H1 (cell line): ENCODE data around the gene PGPEP1. TPM values are rescaled to one million over a fixed set of nuclear protein-coding genes. Genes with fewer than 3 reads are reported as not detected.

Experiments used
- CTCF ChIA-PET: fragments of 300-600 bp; sonication (Branson Sonifier 250); formaldehyde crosslinking; loops from one replicate; lab custom pipeline; 2021; ENCODE audit not compliant: partially characterized antibody; lab: Charles Lee
- POLR2A ChIA-PET: fragments of 300-600 bp; sonication (Branson Sonifier 250); formaldehyde crosslinking; loops from one replicate; lab custom pipeline; 2021; ENCODE audit warnings: inconsistent platforms; ENCODE audit not compliant: partially characterized antibody; lab: Charles Lee
- DNase-seq, 2 experiments: peaks; one replicate each; pipeline versions ENCODE4 v3.0.0 to v3.0.0-alpha.2; 2010 to 2022; ENCODE audit warnings: low spot score in 2 of 2, low read depth in 1 of 2, mixed read lengths in 1 of 2
- FAIRE-seq: peaks from 2 replicates; lab custom pipeline; 2011; peaks lifted over from hg19 to GRCh38; lab: Jason Lieb, UNC
- H2AFZ ChIP-seq: 2 replicates; pipeline ENCODE4 v1.8.1; 2012; ENCODE audit warnings: low read length, inconsistent platforms
- H2AK5ac ChIP-seq: 2 replicates; pipeline ENCODE4 v1.6.1; 2013; ENCODE audit warnings: low read depth, low read length
- H2BK120ac ChIP-seq: replicated peaks from 2 replicates; pipeline ENCODE3; 2013; ENCODE audit warnings: low read depth, low read length, inconsistent platforms
- H2BK12ac ChIP-seq: 2 replicates; pipeline ENCODE4 v1.6.1; 2013; ENCODE audit warnings: low read depth, low read length
- H2BK15ac ChIP-seq: 2 replicates; pipeline ENCODE4 v1.6.1; 2013; ENCODE audit warnings: low read length
- H2BK20ac ChIP-seq: 2 replicates; pipeline ENCODE4 v1.6.1; 2013; ENCODE audit warnings: low read length
- H2BK5ac ChIP-seq: 2 replicates; pipeline ENCODE4 v1.6.1; 2013; ENCODE audit warnings: low read depth, low read length
- H3K14ac ChIP-seq: 2 replicates; pipeline ENCODE4 v1.6.1; 2013; ENCODE audit warnings: inconsistent platforms; ENCODE audit not compliant: insufficient read length
- H3K18ac ChIP-seq: 2 replicates; pipeline ENCODE4 v1.6.1; 2013; ENCODE audit warnings: low read length; ENCODE audit errors: extremely low read depth
- H3K23ac ChIP-seq: 2 replicates; pipeline ENCODE4 v1.6.1; 2013; ENCODE audit warnings: inconsistent platforms; ENCODE audit not compliant: insufficient read length
- H3K23me2 ChIP-seq: 2 replicates; pipeline ENCODE4 v1.6.1; 2013; ENCODE audit warnings: low read depth, low read length
- H3K27ac ChIP-seq: 2 replicates; pipeline ENCODE4 v1.6.1; 2011; ENCODE audit warnings: low read depth, low read length, inconsistent platforms
- H3K27me3 ChIP-seq, 4 experiments: replicated peaks in 1 of 4; 1 replicate in 1 of 4; 2 replicates in 3 of 4; pipeline versions ENCODE4 v1.6.1 to v1.8.1; 2011 to 2013; ENCODE audit warnings: low read length in 3 of 4, mild to moderate bottlenecking in 3 of 4, inconsistent platforms in 2 of 4, mixed read lengths in 2 of 4, moderate library complexity in 1 of 4; ENCODE audit not compliant: control insufficient read depth in 3 of 4, insufficient read depth in 3 of 4; ENCODE audit errors: extremely low read depth in 1 of 4
- H3K36me3 ChIP-seq, 4 experiments: 2 replicates each; pipeline versions ENCODE4 v1.6.1 to v1.8.1; 2011 to 2013; ENCODE audit warnings: mild to moderate bottlenecking in 4 of 4, low read length in 3 of 4, moderate library complexity in 2 of 4, control low read depth in 1 of 4, inconsistent platforms in 1 of 4; ENCODE audit not compliant: insufficient read depth in 4 of 4, control insufficient read depth in 2 of 4
- H3K4ac ChIP-seq: replicated peaks from 2 replicates; pipeline ENCODE3; 2013; ENCODE audit warnings: low read length, low read depth, mixed read lengths, inconsistent platforms; ENCODE audit not compliant: insufficient read length
- H3K4me1 ChIP-seq, 4 experiments: replicated peaks in 1 of 4; 1 replicate in 1 of 4; 2 replicates in 3 of 4; pipeline versions ENCODE4 v1.6.1 to v1.8.1; 2011 to 2013; ENCODE audit warnings: low read length in 3 of 4, inconsistent platforms in 2 of 4, mixed read lengths in 1 of 4; ENCODE audit not compliant: insufficient read depth in 4 of 4, control insufficient read depth in 3 of 4
- H3K4me2 ChIP-seq, 2 experiments: 2 replicates each; pipeline versions ENCODE4 v1.6.1 to v1.8.1; 2011 to 2013; ENCODE audit warnings: low read depth in 2 of 2, low read length in 2 of 2, control low read depth in 1 of 2, inconsistent platforms in 1 of 2, mild to moderate bottlenecking in 1 of 2; ENCODE audit not compliant: insufficient read depth in 1 of 2
- H3K4me3 ChIP-seq, 4 experiments: fragments of 200-600, 300-600 bp in 1 of 4; sonication (generic), shearing (Covaris generic), sonication (Bioruptor Twin) in 1 of 4; 2 replicates each; pipeline versions ENCODE4 v1.5.1 to v1.8.1; 2011 to 2016; ENCODE audit warnings: low read length in 4 of 4, low read depth in 3 of 4, control low read depth in 2 of 4, inconsistent platforms in 2 of 4, mild to moderate bottlenecking in 2 of 4, mixed read lengths in 1 of 4, moderate library complexity in 1 of 4; ENCODE audit not compliant: insufficient read depth in 2 of 4; ENCODE audit errors: extremely low read depth in 1 of 4
- H3K56ac ChIP-seq: replicated peaks from 2 replicates; pipeline ENCODE3; 2013; ENCODE audit warnings: low read depth, mild to moderate bottlenecking, mixed read lengths, low read length, inconsistent platforms; ENCODE audit not compliant: insufficient read length
- H3K79me1 ChIP-seq: 2 replicates; pipeline ENCODE4 v1.6.1; 2013; ENCODE audit warnings: low read depth, low read length, control low read depth
- H3K79me2 ChIP-seq, 2 experiments: 2 replicates each; pipeline versions ENCODE4 v1.6.1 to v1.8.1; 2012 to 2013; ENCODE audit warnings: low read length in 2 of 2, mild to moderate bottlenecking in 2 of 2, inconsistent platforms in 1 of 2; ENCODE audit not compliant: insufficient read depth in 2 of 2, control insufficient read depth in 1 of 2
- H3K9ac ChIP-seq, 4 experiments: replicated peaks in 1 of 4; 1 replicate in 1 of 4; 2 replicates in 3 of 4; pipeline versions ENCODE4 v1.6.1 to v1.8.1; 2011 to 2013; ENCODE audit warnings: low read depth in 3 of 4, low read length in 3 of 4, control low read depth in 2 of 4, mild to moderate bottlenecking in 2 of 4, moderate library complexity in 2 of 4, inconsistent platforms in 1 of 4; ENCODE audit errors: extremely low read depth in 1 of 4
- H3K9me3 ChIP-seq, 2 experiments: 2 replicates each; pipeline versions ENCODE4 v1.6.1 to v1.8.1; 2012 to 2013; ENCODE audit warnings: mild to moderate bottlenecking in 2 of 2, moderate library complexity in 2 of 2, control low read depth in 1 of 2, inconsistent platforms in 1 of 2, low read depth in 1 of 2, low read length in 1 of 2, mixed read lengths in 1 of 2; ENCODE audit not compliant: insufficient read depth in 2 of 2
- H4K20me1 ChIP-seq, 2 experiments: replicated peaks in 1 of 2; 2 replicates each; pipeline versions ENCODE3 to v1.8.1; 2011 to 2013; ENCODE audit warnings: inconsistent platforms in 2 of 2, low read length in 2 of 2, mild to moderate bottlenecking in 1 of 2; ENCODE audit not compliant: insufficient read depth in 2 of 2, control insufficient read depth in 1 of 2
- H4K5ac ChIP-seq: 2 replicates; pipeline ENCODE4 v1.6.1; 2013; ENCODE audit warnings: low read length, low read depth, mixed read lengths, inconsistent platforms; ENCODE audit not compliant: insufficient read length
- H4K8ac ChIP-seq: 2 replicates; pipeline ENCODE4 v1.8.0; 2013; ENCODE audit warnings: mild to moderate bottlenecking, moderate library complexity, low read length, inconsistent platforms; ENCODE audit not compliant: insufficient read depth; ENCODE audit errors: extremely low read depth
- H4K91ac ChIP-seq: replicated peaks from 2 replicates; pipeline ENCODE3; 2013; ENCODE audit warnings: low read length, mixed read lengths, inconsistent platforms; ENCODE audit not compliant: insufficient read length
- BACH1 ChIP-seq: IDR thresholded peaks from 2 replicates; pipeline ENCODE4 v1.6.1; 2012; ENCODE audit warnings: low read length, improper control_type of control experiment
- EGR1 ChIP-seq: IDR thresholded peaks from 2 replicates; pipeline ENCODE4 v1.6.1; 2011; ENCODE audit warnings: low read depth, low read length, borderline replicate concordance
- GABPA ChIP-seq: IDR thresholded peaks from 2 replicates; pipeline ENCODE4 v1.6.1; 2011; ENCODE audit warnings: mild to moderate bottlenecking, low read length, moderate library complexity, borderline replicate concordance; ENCODE audit not compliant: insufficient read depth
- GTF2F1 ChIP-seq: IDR thresholded peaks from 2 replicates; pipeline ENCODE4 v1.6.1; 2012; ENCODE audit warnings: low read depth, low read length, improper control_type of control experiment, borderline replicate concordance
- JUND ChIP-seq: IDR thresholded peaks from 2 replicates; pipeline ENCODE4 v1.6.1; 2011; ENCODE audit warnings: mild to moderate bottlenecking, improper control_type of control experiment, low read length
- MAFK ChIP-seq: IDR thresholded peaks from 2 replicates; pipeline ENCODE4 v1.6.1; 2012; ENCODE audit warnings: low read depth, mild to moderate bottlenecking, improper control_type of control experiment, low read length
- RNF2 ChIP-seq: fragments of 200-900, 300-1000 bp; sonication (generic); IDR thresholded peaks from 2 replicates; pipeline ENCODE4 v1.7.1; 2016; ENCODE audit warnings: borderline replicate concordance, low read depth, mild to moderate bottlenecking, antibody characterized with exemption, low read length; ENCODE audit not compliant: poor library complexity, severe bottlenecking; ENCODE audit errors: missing control alignments
- SIRT6 ChIP-seq: IDR thresholded peaks from one replicate; pipeline ENCODE4 v1.7.1; 2012; ENCODE audit warnings: low read length, inconsistent platforms
- SIX5 ChIP-seq: IDR thresholded peaks from 2 replicates; pipeline ENCODE4 v1.6.1; 2011; ENCODE audit warnings: mild to moderate bottlenecking, low read depth, low read length
- ZNF274 ChIP-seq: IDR thresholded peaks from 2 replicates; pipeline ENCODE4 v1.7.0; 2012; ENCODE audit warnings: low read length, borderline replicate concordance; ENCODE audit errors: extremely low read depth
- WGBS, 2 experiments: shearing (Covaris generic) in 1 of 2; methylation state at CpG; one replicate each; pipeline versions ENCODE4 v1.1.6 to v1.1.7; 2013 to 2015; ENCODE audit warnings: low lambda C conversion rate in 2 of 2, mixed read lengths in 2 of 2, inconsistent platforms in 1 of 2, low coverage in 1 of 2, missing lambda C conversion rate in 1 of 2; ENCODE audit not compliant: insufficient replicate concordance in 2 of 2, insufficient coverage in 1 of 2, insufficient read length in 1 of 2; ENCODE audit errors: extremely low coverage in 1 of 2, missing lambda C conversion rate in 1 of 2; 5-methylcytosine and 5-hydroxymethylcytosine counted together
- polyA plus RNA-seq, 7 experiments: library from polyadenylated mRNA; depleted of rRNA in 3 of 7; stranded (reverse) in 5 of 7; unstranded in 2 of 7; fragments of >200 nt in 5 of 7; fragments of 200-250 nt in 2 of 7; gene quantifications; 1 replicate in 5 of 7; 2 replicates in 1 of 7; 4 replicates in 1 of 7; pipeline versions ENCODE4 v1.2.1 to v1.2.3, GENCODE V29; 2011 to 2013; ENCODE audit warnings: missing spikeins in 2 of 7, mixed read lengths in 2 of 7
- total RNA-seq: library from RNA; stranded (reverse); fragmentation: NEBNext Ultra II Directional; extraction: Animal tissue kit (Norgen Biotek cat#: 25700); gene quantifications from 2 replicates; pipeline ENCODE4 v1.2.1, GENCODE V29; 2021
- TF ChIP-seq, protein P1 (sequence below), 3 experiments: IDR thresholded peaks; 1 replicate in 2 of 3; 2 replicates in 1 of 3; pipeline versions ENCODE4 v1.5.1 to v1.6.1; 2011; ENCODE audit warnings: low read length in 3 of 3, mild to moderate bottlenecking in 3 of 3, inconsistent platforms in 2 of 3, low read depth in 1 of 3, moderate library complexity in 1 of 3; ENCODE audit not compliant: insufficient read depth in 1 of 3; ENCODE audit errors: control extremely low read depth in 1 of 3

PGPEP1 gene
- total and polyA plus RNA-seq, 2 of the 8 experiments (the other 6 are each of a cell fraction or from before 2014, with no cell fraction given) = 17.0 to 33.4 TPM

DNA sequence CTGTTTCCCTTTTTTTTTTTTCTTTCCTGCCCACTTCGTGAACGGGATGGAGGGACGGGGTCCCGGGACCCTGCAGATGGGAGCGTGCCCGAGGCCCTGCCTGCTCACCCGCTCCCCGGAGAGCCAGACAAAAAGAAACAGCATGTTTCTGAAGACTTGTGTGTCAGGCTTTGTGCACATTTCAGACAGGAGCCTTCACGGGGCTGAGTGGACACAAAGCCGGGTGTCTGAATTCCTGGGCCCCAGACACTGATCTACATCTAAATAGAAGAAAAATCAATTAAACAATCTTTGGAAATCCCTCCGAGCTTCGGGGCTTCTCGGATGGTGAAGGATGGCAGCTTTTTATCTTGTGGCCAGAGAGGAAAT is 4.2 kb downstream of the PGPEP1 start:
- Histone ChIP-seq H3K4me3 (no peak overlapping the region), H4K20me1 (no peaks in the 10 kb centered on the region), H3K9me3 (no peaks in the 10 kb centered on the region), H3K4me2 (no peak overlapping the region; a peak in 1 of 4 replicates), H2AK5ac (no peak overlapping the region), H3K14ac (no peak overlapping the region), H3K4me1 (peaks cover 0 to 14% (median 8%) of the 10 kb centered on the region in 4 experiments; a peak in 5 of 7 replicates), H2BK120ac (no peak overlapping the region), H4K5ac (no peak overlapping the region), H3K18ac (no peak overlapping the region), H3K23ac (no peak overlapping the region), H2BK5ac (no peak overlapping the region), H3K79me1 (no peaks in the 10 kb centered on the region), H3K56ac (no peak overlapping the region), H3K79me2 (peaks cover 0 to 4% of the 10 kb centered on the region in 2 experiments; a peak in 1 of 4 replicates), H2BK20ac (no peak overlapping the region), H3K36me3 (no peaks in the 10 kb centered on the region), H3K27ac (no peak overlapping the region), H3K4ac (no peak overlapping the region), H3K23me2 (peaks cover 11% of the 10 kb centered on the region), H3K27me3 (0 out of 7 replicates have a peak, but pooled peaks cover 0 to 2% (median 0%) of the 10 kb centered on the region in 4 experiments), H2BK12ac (no peak overlapping the region; the same call in 1 of the 2 replicates), H3K9ac (no peak overlapping the region), H2AFZ (no peak overlapping the region), H4K8ac (no peak overlapping the region), H4K91ac (no peak overlapping the region), H2BK15ac (no peak overlapping the region)
- POLR2A ChIA-PET = interaction anchor here (20.2 kb wide), 1 partner anchor 66 kb away, joined by 224 read pairs; the partner anchor contains the start of genes IQCN and JUND
- no peak for DNase-seq
- no peak for FAIRE-seq
- CTCF ChIA-PET = interaction anchor here (1.1 to 5.1 kb wide), 5 partner anchors 17 to 67 kb away, joined by 3 to 47 read pairs (median 4); no protein-coding TSS in a partner anchor
- 67% methylated on average over 12 of the region's 13 CpGs; no CpG with 5 or more reads in 1 of the 2 experiments for WGBS, 2 experiments
- TF ChIP-seq GABPA (no peak), ZNF274 (no peak), RNF2 (no peak), JUND (no peak), SIX5 (no peak), SIRT6 (no peak), EGR1 (no peak), MAFK (no peak), GTF2F1 (no peak), BACH1 (no peak)
- TF ChIP-seq, protein P1, sequence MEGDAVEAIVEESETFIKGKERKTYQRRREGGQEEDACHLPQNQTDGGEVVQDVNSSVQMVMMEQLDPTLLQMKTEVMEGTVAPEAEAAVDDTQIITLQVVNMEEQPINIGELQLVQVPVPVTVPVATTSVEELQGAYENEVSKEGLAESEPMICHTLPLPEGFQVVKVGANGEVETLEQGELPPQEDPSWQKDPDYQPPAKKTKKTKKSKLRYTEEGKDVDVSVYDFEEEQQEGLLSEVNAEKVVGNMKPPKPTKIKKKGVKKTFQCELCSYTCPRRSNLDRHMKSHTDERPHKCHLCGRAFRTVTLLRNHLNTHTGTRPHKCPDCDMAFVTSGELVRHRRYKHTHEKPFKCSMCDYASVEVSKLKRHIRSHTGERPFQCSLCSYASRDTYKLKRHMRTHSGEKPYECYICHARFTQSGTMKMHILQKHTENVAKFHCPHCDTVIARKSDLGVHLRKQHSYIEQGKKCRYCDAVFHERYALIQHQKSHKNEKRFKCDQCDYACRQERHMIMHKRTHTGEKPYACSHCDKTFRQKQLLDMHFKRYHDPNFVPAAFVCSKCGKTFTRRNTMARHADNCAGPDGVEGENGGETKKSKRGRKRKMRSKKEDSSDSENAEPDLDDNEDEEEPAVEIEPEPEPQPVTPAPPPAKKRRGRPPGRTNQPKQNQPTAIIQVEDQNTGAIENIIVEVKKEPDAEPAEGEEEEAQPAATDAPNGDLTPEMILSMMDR (IDR thresholded peaks at IDR 0.05; ENCODE audit: control extremely low read depth in 1 of 3, insufficient read depth in 1 of 3, low read depth in 1 of 3, low read length in 3 of 3) = no peak
